HepG2 (cell line): Measurements from ENCODE around the gene MYOZ3. TPM values are rescaled to one million over a fixed set of nuclear protein-coding genes. Genes with fewer than 3 reads are reported as not detected.
A peak's percentile ranks its signal among the peaks of the same experiment; 100 is the strongest.

Experiments used
- ATAC-seq: fragments of 200-7000 bp; cut with Tn5 transposase; 3 replicates; pipeline ENCODE4 v1.9.1; 2020; ENCODE audit warnings: mild to moderate bottlenecking, moderate library complexity
- Bru-seq: library from RNA; stranded (reverse); fragments of 400-500 nt; gene quantifications from one replicate; lab custom pipeline; 2021; lab: Mats Ljungman, UMichigan
- BruChase-seq, 2 experiments: library from RNA; stranded (reverse); fragments of 400-500 nt; gene quantifications; one replicate each; lab custom pipeline; 2021; lab: Mats Ljungman, UMichigan
- BruUV-seq: library from RNA; stranded (reverse); fragments of 400-500 nt; replicated peaks from 2 replicates; lab custom pipeline; 2021; lab: Mats Ljungman, UMichigan
- CTCF ChIA-PET: fragments of 300-600 bp; formaldehyde crosslinking; extraction: SDS; loops from one replicate; lab custom pipeline; 2021; ENCODE audit warnings: low total read pairs, inconsistent platforms, low intra/inter-chr PET ratio; lab: Yijun Ruan, JAX
- POLR2A ChIA-PET: fragments of 350-600 bp; sonication (Branson Sonifier 250); formaldehyde crosslinking; loops from one replicate; lab custom pipeline; 2020; ENCODE audit warnings: antibody characterized with exemption, inconsistent platforms; lab: Yijun Ruan, JAX
- DNase-seq: peaks from one replicate; pipeline ENCODE4 v3.0.0-alpha.2; 2015; ENCODE audit warnings: low spot score
- FAIRE-seq: peaks from 3 replicates; lab custom pipeline; 2011; peaks lifted over from hg19 to GRCh38; lab: Jason Lieb, UNC
- H2AFZ ChIP-seq: one replicate; pipeline ENCODE4 v1.6.1; 2011; ENCODE audit warnings: low read length, inconsistent platforms
- H3K27ac ChIP-seq: fragments of 300-600 bp; 3 replicates; pipeline ENCODE4 v1.8.0; 2011; ENCODE audit warnings: mixed run types, mild to moderate bottlenecking, mixed read lengths, low read length, inconsistent platforms; ENCODE audit not compliant: insufficient read depth; ENCODE audit errors: extremely low read length
- H3K27me3 ChIP-seq, 2 experiments: fragments of 200-600 bp in 1 of 2; 2 replicates in 1 of 2; 3 replicates in 1 of 2; pipeline versions ENCODE4 v1.6.0 to v1.8.0; 2011; ENCODE audit warnings: low read length in 2 of 2, mild to moderate bottlenecking in 2 of 2, moderate library complexity in 2 of 2, inconsistent platforms in 1 of 2; ENCODE audit not compliant: insufficient read depth in 2 of 2, control insufficient read depth in 1 of 2
- H3K36me3 ChIP-seq, 2 experiments: fragments of 200-600 bp in 1 of 2; replicated peaks in 1 of 2; 2 replicates in 1 of 2; 3 replicates in 1 of 2; pipeline versions ENCODE4 v1.5.1 to v1.8.0; 2011; ENCODE audit warnings: low read length in 2 of 2, inconsistent platforms in 1 of 2; ENCODE audit not compliant: insufficient read depth in 2 of 2, control insufficient read depth in 1 of 2
- H3K4me1 ChIP-seq: 2 replicates; pipeline ENCODE4 v1.5.1; 2012; ENCODE audit warnings: low read length, inconsistent platforms; ENCODE audit not compliant: insufficient read depth
- H3K4me2 ChIP-seq: 2 replicates; pipeline ENCODE4 v1.6.0; 2011; ENCODE audit warnings: low read depth, low read length, inconsistent platforms
- H3K4me3 ChIP-seq, 3 experiments: fragments of 200-600 bp in 1 of 3; sonication (generic), shearing (Covaris generic) in 1 of 3; replicated peaks in 1 of 3; 2 replicates each; pipeline ENCODE4 v1.5.1; 2011 to 2016; ENCODE audit warnings: low read length in 3 of 3, inconsistent platforms in 2 of 3, low read depth in 2 of 3, mild to moderate bottlenecking in 2 of 3, control low read depth in 1 of 3, mixed read lengths in 1 of 3; ENCODE audit not compliant: insufficient read depth in 1 of 3
- H3K79me2 ChIP-seq: one replicate; pipeline ENCODE4 v1.6.1; 2011; ENCODE audit warnings: low read length, inconsistent platforms; ENCODE audit not compliant: insufficient read depth
- H3K9ac ChIP-seq: 2 replicates; pipeline ENCODE4 v1.6.0; 2011; ENCODE audit warnings: mild to moderate bottlenecking, low read depth, low read length, inconsistent platforms; ENCODE audit not compliant: insufficient read depth
- H3K9me3 ChIP-seq: 2 replicates; pipeline ENCODE4 v1.5.1; 2012; ENCODE audit warnings: mild to moderate bottlenecking, low read length
- H4K20me1 ChIP-seq: 2 replicates; pipeline ENCODE4 v1.6.0; 2011; ENCODE audit warnings: inconsistent platforms, mild to moderate bottlenecking, low read length, moderate library complexity; ENCODE audit not compliant: insufficient read depth
- ARID2 ChIP-seq: sonication (generic); formaldehyde crosslinking; IDR thresholded peaks from 2 replicates; pipeline ENCODE4 v1.8.1; 2022; ENCODE audit warnings: mild to moderate bottlenecking, missing genetic modification reagents, borderline replicate concordance
- FOXC1 ChIP-seq: sonication (generic); formaldehyde crosslinking; IDR thresholded peaks from 2 replicates; pipeline ENCODE4 v1.8.0; 2022; ENCODE audit warnings: mild to moderate bottlenecking, missing genetic modification reagents, borderline replicate concordance
- FOXO1 ChIP-seq: sonication (generic); formaldehyde crosslinking; IDR thresholded peaks from 2 replicates; pipeline ENCODE4 v1.4.0; 2020; ENCODE audit warnings: missing genetic modification reagents
- NFE2 ChIP-seq: sonication (generic); formaldehyde crosslinking; IDR thresholded peaks from 2 replicates; pipeline ENCODE4 v1.4.0; 2020; ENCODE audit warnings: missing genetic modification reagents
- SMAD3 ChIP-seq: sonication (generic); formaldehyde crosslinking; IDR thresholded peaks from 2 replicates; pipeline ENCODE4 v1.4.0; 2020; ENCODE audit warnings: missing genetic modification reagents
- TBL1XR1 ChIP-seq: fragments of 150-350 bp; IDR thresholded peaks from 2 replicates; pipeline ENCODE4 v1.6.1; 2014; ENCODE audit warnings: borderline replicate concordance, low read length; ENCODE audit not compliant: partially characterized antibody
- THYN1 ChIP-seq: sonication (generic); formaldehyde crosslinking; IDR thresholded peaks from 2 replicates; pipeline ENCODE4 v1.8.1; 2023; ENCODE audit warnings: low read depth, mild to moderate bottlenecking, moderate library complexity, missing genetic modification reagents, borderline replicate concordance
- ZNF841 ChIP-seq: sonication (generic); formaldehyde crosslinking; IDR thresholded peaks from 2 replicates; pipeline ENCODE4 v1.8.1; 2023; ENCODE audit warnings: missing genetic modification reagents, borderline replicate concordance
- WGBS: methylation state at CpG from one replicate; pipeline ENCODE4 v1.1.6; 2017; ENCODE audit warnings: low lambda C conversion rate; 5-methylcytosine and 5-hydroxymethylcytosine counted together
- in situ Hi-C: cut with HindIII; loops from 2 replicates; pipeline ENCODE4 v1.10.0; 2017; ENCODE audit warnings: low pct_unique_long_range_greater_than_20kb; ENCODE audit not compliant: extremely low pct_ligation_motif_present
- intact Hi-C: fragments of 100-400 bp; cut with micrococcal nuclease; formaldehyde crosslinking; loops from one replicate; pipeline ENCODE4 v1.10.0; 2022; ENCODE audit not compliant: unreplicated experiment
- long read RNA-seq, 2 experiments: library from RNA in 1 of 2; library from polyadenylated mRNA in 1 of 2; stranded (forward) in 1 of 2; unstranded in 1 of 2; transcript quantifications; one replicate each; pipeline ENCODE4 v2.0.0, GENCODE V29; 2019 to 2022
- polyA minus RNA-seq, 3 experiments: library from RNA; depleted of rRNA, polyadenylated mRNA; stranded (reverse); fragments of >200 nt; gene quantifications; 2 replicates each; pipeline ENCODE4 v1.2.3, GENCODE V29; 2011; ENCODE audit warnings: low replicate concordance in 1 of 3
- polyA plus RNA-seq, 8 experiments: library from polyadenylated mRNA; depleted of rRNA in 3 of 8; stranded (reverse) in 7 of 8; unstranded in 1 of 8; fragments of >200 nt; fragmentation: Illumina TruSeq in 4 of 8; extraction: Trizol in 4 of 8; gene quantifications; 2 replicates each; pipeline versions ENCODE4 v1.2.1 to v1.2.3, GENCODE V29; 2011 to 2016; ENCODE audit warnings: low read depth in 4 of 8, missing spikeins in 1 of 8, mixed read lengths in 1 of 8; ENCODE audit not compliant: insufficient read depth in 1 of 8
- total RNA-seq, 5 experiments: library from RNA; depleted of rRNA; stranded (reverse); fragments of >200 nt; fragmentation: Illumina TruSeq; extraction: Trizol; gene quantifications; 2 replicates each; pipeline ENCODE4 v1.2.3, GENCODE V29; 2016; ENCODE audit warnings: low read depth in 1 of 5
- TF ChIP-seq, protein P1 (sequence below): sonication (generic); formaldehyde crosslinking; IDR thresholded peaks from 2 replicates; pipeline ENCODE4 v1.4.0; 2020; ENCODE audit warnings: missing genetic modification reagents

Gene MYOZ3, protein sequence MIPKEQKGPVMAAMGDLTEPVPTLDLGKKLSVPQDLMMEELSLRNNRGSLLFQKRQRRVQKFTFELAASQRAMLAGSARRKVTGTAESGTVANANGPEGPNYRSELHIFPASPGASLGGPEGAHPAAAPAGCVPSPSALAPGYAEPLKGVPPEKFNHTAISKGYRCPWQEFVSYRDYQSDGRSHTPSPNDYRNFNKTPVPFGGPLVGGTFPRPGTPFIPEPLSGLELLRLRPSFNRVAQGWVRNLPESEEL
- not detected in 2 replicates for total RNA-seq (2016; rRNA removed; fragmentation: Illumina TruSeq; extraction: Trizol)
- total RNA-seq (2016; cell fraction: cytosol; rRNA removed; fragmentation: Illumina TruSeq; extraction: Trizol; ENCODE audit: low read depth) = not detected in 2 replicates
- total RNA-seq (2016; cell fraction: insoluble cytoplasmic fraction; rRNA removed; fragmentation: Illumina TruSeq; extraction: Trizol) = not detected in 2 replicates
- not detected in 2 replicates for total RNA-seq (2016; cell fraction: membrane; rRNA removed; fragmentation: Illumina TruSeq; extraction: Trizol)
- not detected in 2 replicates for total RNA-seq (2016; cell fraction: nucleus; rRNA removed; fragmentation: Illumina TruSeq; extraction: Trizol)
- 0.05 TPM in 1 of 2 replicates, not detected in the other for polyA plus RNA-seq (2011; rRNA removed)
- polyA plus RNA-seq (2011; cell fraction: cytosol; rRNA removed) = not detected in 2 replicates
- not detected in 2 replicates for polyA plus RNA-seq (2011; cell fraction: nucleus; rRNA removed)
- 0.05 TPM in 1 of 2 replicates, not detected in the other for polyA plus RNA-seq (2012)
- polyA plus RNA-seq (2016; cell fraction: cytosol; fragmentation: Illumina TruSeq; extraction: Trizol; ENCODE audit: low read depth) = not detected in 2 replicates
- polyA plus RNA-seq (2016; cell fraction: insoluble cytoplasmic fraction; fragmentation: Illumina TruSeq; extraction: Trizol; ENCODE audit: low read depth) = not detected in 2 replicates
- not detected in 2 replicates for polyA plus RNA-seq (2016; cell fraction: membrane; fragmentation: Illumina TruSeq; extraction: Trizol; ENCODE audit: low read depth)
- not detected in 2 replicates for polyA plus RNA-seq (2016; cell fraction: nucleus; fragmentation: Illumina TruSeq; extraction: Trizol; ENCODE audit: insufficient read depth, low read depth)
- 0.05 TPM in 1 of 2 replicates, not detected in the other for polyA minus RNA-seq (2011; rRNA and poly(A)+ RNA removed; ENCODE audit: low replicate concordance)
- not detected in 2 replicates for polyA minus RNA-seq (2011; cell fraction: cytosol; rRNA and poly(A)+ RNA removed)
- not detected in 2 replicates for polyA minus RNA-seq (2011; cell fraction: nucleus; rRNA and poly(A)+ RNA removed)
- percentile 6 among the genes with signal in this experiment for Bru-seq, nascent RNA
- percentile 6 among the genes with signal in this experiment for BruChase-seq, experiment 1, labeled RNA remaining after a 6-hour chase
- BruChase-seq, experiment 2, labeled RNA remaining after a 2-hour chase = percentile 5 among the genes with signal in this experiment
- long read RNA-seq, experiment 1 = 0 reads
- long read RNA-seq, experiment 2 = 0 reads

GRCh38 chr5:150661086-150661485 is at the start of gene MYOZ3:
Gene MYOZ3, plus strand, starts transcription at chr5:150661251. Its CDS starts 1,691 bp downstream, at chr5:150662942.
- no peak for DNase-seq
- no peaks in the 10 kb centered on the region for H3K79me2 ChIP-seq
- intact Hi-C loops (no loop called here), in situ Hi-C loops (loop anchor here (25.0 kb wide), 1 partner anchor 199 kb away; no protein-coding TSS in a partner anchor)
- H3K9ac ChIP-seq = no peak within 1 kb of the TSS
- no peak for ATAC-seq
- no peak within 1 kb of the TSS for H3K4me3 ChIP-seq
- no peak within 1 kb of the TSS for H3K27ac ChIP-seq
- H2AFZ ChIP-seq = no peak within 1 kb of the TSS
- CTCF ChIA-PET = no interaction called here
- H3K4me2 ChIP-seq = no peak within 1 kb of the TSS
- H4K20me1 ChIP-seq = no peaks in the 10 kb centered on the region
- FAIRE-seq = no peak
- POLR2A ChIA-PET = no interaction called here
- H3K4me1 ChIP-seq = peaks cover 15% of the 10 kb centered on the region
- no TSS peak for BruUV-seq
- peaks cover 4 to 30% of the 10 kb centered on the region in 2 experiments; a peak in 4 of 5 replicates for H3K27me3 ChIP-seq
- H3K36me3 ChIP-seq = no peaks in the 10 kb centered on the region
- TF ChIP-seq NFE2 = no peak
- no peak for TF ChIP-seq SMAD3
- no peak for TF ChIP-seq FOXC1 (CRISPR knock-in tag)
- TF ChIP-seq, protein P1, sequence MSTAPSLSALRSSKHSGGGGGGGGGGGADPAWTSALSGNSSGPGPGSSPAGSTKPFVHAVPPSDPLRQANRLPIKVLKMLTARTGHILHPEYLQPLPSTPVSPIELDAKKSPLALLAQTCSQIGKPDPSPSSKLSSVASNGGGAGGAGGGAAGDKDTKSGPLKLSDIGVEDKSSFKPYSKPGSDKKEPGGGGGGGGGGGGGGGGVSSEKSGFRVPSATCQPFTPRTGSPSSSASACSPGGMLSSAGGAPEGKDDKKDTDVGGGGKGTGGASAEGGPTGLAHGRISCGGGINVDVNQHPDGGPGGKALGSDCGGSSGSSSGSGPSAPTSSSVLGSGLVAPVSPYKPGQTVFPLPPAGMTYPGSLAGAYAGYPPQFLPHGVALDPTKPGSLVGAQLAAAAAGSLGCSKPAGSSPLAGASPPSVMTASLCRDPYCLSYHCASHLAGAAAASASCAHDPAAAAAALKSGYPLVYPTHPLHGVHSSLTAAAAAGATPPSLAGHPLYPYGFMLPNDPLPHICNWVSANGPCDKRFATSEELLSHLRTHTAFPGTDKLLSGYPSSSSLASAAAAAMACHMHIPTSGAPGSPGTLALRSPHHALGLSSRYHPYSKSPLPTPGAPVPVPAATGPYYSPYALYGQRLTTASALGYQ (CRISPR knock-in tag) = no peak
- TF ChIP-seq ZNF841 (CRISPR knock-in tag) = no peak
- TF ChIP-seq ARID2 (CRISPR knock-in tag) = no peak
- TF ChIP-seq THYN1 (CRISPR knock-in tag) = no peak
- no peak for TF ChIP-seq TBL1XR1
- no peak for TF ChIP-seq FOXO1 (CRISPR knock-in tag)
- H3K9me3 ChIP-seq = no peaks in the 10 kb centered on the region
- 3% methylated on average over 6 of the region's 7 CpGs for WGBS
